ENCODE measurements around the gene GGTLC1.

The GGTLC1 gene

DNA sequence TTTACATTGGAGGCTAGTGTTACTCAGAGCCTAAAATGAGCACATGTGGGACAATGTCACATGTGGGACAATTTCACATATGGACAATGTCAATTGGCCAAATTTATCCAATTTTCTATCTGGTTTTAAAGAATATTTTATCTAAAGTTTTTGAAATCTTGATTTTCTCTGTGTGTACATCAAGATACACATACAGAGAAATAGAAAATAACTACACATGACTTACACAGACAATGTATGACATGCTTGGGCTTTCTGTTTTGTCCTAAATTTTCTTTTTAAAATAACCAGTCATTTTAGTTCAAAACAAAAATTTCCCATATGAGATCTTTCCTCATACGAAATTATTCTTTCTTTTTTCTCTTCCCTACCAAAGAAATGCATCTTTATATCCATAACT lies 24.6 kb downstream of the GGTLC1 start:
- no peak for DNase-seq

DNA sequence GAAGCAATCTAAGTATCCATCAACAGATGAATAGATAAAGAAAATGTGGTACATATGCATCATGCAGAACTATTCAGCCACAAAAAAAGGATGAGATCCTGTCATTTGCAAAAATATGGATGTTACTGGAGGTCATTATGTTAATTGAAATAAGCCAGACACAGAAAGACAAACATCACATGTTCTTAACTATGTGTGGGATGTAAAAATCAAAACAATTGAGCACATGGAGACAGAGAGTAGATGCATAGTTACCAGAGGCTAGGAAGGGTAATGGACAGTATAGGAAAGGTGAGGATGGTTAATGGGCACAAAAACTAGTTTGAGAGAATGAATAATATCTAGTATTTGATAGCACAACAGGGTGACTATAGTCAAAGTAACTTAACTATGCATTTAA lies 26.3 kb downstream of the GGTLC1 start:
- no peak for DNase-seq

DNA sequence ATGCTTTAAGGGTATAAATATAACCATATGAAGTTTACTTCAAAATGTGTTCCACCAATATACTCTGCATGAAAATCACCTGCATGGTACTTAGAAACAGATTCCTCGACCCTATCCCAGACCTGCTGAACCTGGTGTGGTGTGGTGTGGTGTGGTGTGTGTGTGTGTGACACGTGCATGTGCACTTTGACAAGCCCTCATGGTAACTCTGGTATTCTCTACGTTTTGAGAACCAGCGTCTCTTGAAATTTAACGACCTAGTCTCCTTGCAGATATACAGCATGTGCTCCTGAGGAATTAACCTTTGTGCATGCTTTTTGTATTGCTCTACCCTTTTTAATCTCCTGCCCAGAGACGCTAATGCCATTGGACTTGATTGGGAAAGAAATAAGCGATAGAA lies 29.5 kb downstream of the GGTLC1 start:
- DNase-seq, result no peak

DNA sequence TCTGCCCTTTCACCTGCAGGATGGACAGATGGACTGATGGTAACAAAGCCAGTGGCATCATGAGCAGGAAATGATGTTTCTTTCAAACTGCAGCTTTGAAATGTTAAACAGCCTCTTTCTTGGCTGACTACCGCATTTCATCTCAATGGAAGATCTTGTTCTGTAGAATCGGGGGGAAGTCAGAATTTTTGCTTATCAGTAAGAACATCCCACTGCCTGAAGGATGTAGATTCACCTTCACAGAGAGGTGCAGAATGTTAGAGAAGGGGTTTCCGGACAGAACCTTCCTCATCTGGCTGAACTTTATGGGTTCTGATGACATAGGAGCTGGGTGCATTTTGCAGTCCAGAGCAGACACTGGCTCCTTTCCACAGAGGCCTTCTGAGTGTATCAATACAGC lies 32.7 kb downstream of the GGTLC1 start:
- no peak for DNase-seq

DNA sequence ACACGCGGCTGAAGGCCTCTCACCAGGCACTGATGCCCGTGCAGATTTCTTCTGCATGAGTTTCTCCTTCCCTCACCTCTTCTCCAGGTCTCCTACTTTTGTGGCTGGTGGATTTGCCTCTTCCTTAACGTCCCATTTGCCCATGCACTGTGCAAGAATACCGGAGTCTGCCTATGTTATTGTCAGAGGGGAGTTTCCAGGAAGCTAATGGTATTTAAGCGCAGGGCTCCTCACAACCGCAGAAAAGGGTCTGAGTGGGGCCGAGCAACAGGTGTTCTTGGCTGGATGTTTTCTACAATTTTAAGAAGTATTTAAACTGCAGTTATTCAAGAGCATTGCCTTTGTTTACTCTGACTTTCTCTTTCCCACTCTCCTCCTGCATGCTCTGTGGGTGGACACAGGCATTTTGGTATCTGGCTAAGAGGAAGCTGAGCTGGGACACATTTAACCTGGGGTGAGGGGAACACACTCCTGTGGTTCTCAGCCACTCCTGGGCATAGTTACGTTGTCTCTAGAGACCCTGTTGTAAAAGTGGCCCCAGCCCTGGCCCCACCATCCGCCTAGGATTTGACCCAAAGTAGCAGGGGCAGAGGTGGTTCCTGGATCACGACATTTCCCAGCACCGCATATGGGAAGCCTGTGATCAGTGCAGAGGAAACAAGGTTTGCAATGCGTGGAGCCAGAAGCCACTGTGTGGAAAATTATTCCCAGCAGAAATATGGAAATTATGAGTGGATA lies 34.4 kb downstream of the GGTLC1 start:
- DNase-seq, result no peak

DNA sequence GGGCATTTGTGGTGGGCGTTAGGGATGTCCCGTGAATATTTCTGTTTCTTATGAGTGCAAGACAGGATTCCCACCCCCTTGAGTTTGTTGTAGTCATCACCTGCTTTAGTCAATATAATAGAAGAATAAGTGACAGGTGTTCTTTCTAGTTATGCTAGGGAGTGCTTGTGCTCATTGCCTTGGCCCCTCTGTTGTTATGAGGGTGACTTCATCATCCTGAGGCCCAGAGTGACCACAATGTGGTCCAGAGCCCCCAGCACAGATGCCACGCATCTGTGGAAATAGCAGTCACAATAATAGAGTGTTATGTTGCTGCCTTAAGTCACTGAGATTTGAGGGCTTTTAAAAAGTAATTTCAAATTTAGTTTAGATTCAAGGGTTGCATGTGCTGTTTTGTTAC lies 42.4 kb downstream of the GGTLC1 start:
- DNase-seq, result no peak

DNA sequence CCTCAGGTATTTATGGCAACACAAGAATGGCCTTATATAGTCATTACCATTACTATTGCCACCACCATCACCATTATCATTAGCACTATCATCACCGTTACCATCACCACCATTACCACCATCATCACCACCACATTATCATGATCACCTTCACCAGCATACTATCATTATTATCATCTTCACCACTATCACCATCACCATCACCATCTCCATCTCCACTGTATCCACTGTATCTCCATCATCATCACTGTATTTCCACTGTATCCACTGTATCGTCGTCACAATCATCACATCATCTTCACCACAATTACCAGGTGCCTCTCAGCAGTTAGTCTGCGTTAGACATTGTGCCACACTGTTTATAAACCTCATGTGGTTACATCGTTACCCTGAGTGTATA lies 45.3 kb downstream of the GGTLC1 start:
- no peak for DNase-seq

DNA sequence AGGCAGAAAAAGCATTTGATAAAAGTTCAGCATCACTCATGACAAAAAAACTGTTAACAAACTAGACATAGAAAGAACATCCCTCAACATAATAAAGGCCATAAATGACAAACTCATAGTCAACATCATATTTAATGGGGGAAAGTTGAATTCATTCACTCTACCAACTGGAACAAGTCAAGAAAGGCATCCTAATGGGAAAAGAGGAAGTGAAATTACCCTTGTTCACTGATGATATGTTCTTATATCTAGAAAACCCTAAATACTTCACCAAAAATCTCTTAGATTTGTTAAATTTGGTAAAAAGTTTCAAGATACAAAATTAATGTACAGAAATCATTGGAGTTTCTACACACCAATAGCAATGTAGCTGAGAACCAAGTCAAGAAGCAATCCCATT lies 48.9 kb downstream of the GGTLC1 start:
- DNase-seq, result no peak

DNA sequence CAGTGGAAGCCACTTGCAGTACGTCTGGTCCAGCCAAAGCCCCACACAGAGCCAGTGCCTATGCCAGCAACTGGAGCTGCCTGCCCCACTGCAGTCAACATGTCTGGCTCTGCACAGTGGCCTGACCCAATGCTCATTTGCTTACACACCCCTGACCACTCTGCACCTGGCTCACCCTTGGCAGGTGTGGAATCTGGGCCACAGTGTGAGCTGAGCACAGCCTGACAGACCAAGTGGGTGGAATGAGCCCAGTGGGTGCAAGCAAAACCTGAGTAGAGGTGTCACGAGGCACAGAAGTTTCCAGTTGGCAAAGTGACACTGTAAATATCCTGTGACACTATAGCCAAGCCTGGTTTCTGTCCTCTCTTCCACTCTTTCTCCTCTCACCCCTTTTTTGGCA lies 49.5 kb downstream of the GGTLC1 start:
- no peak for DNase-seq

DNA sequence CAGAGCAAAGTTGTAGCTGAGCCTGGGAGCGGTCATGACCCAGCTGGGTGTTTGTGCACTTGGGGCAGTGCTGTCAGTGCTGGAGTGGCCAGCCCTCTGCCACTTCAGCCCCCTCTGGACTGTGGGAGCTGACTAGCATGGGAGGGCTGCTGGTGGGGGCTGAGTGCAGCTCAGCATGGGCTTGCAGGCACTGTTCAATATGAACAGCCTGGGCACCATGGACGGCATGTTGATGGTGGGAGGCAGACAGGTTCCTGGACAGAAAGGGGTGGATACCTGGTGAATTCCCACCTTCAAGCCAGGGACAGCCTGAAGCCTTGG lies 50.5 kb downstream of the GGTLC1 start:
- DNase-seq, result no peak

DNA sequence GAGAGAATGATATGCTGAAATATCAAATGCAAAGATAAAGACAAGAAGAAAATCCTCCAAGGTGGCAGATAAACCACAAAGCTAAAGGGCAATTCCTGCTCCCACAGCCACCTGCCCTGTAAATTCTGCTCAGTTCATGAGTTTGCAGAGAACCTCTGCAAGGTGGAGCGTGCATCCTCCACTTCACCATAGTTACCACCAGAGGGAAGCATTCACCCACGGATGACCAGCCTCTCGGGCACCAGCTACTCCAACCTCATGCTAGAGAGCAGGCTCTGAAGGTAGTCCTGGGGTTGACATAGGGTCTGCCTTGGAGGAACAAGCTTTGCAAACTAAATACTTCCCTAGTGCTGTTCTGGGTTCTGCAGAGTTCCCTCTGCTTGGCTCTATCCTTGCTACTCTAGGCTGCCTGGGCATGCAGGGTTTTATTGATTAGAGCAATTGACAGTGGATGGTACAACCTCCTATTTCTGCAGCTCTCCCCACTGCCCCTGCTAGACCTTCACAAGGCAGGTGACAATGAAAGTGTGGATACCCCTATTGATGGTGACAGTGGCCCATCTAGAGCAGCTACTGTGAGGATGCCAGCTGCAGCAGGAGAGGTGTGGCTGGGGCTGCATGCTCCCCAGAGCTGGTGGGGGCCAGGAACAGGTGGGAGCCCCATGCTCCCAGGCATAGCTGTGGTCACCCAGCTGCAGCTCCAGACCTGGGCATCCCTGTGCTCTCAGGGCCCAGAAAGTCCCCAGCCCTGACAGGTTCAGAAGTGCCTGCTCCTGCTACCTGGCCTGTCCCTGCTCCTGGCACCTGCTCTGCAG lies 51.1 kb downstream of the GGTLC1 start:
- DNase-seq, result peak; percentile 58 to 69

Data from activated T-cell treated with anti-CD3 and anti-CD28 coated beads, Interleukin-2, amount 50 U/mL, for 48 hours (primary cell).